ENCODE data around the gene NYAP2.
A peak's percentile ranks its signal among the peaks of the same experiment; 100 is the strongest.

NYAP2 gene

GRCh38 chr2:225484751-225485150 is 85.2 kb downstream of the NYAP2 start:
- no peak for DNase-seq (ENCODE audit: low spot score)

GRCh38 chr2:225486236-225486635 is 86.7 kb downstream of the NYAP2 start:
- no peak for DNase-seq (ENCODE audit: low spot score)

DNA sequence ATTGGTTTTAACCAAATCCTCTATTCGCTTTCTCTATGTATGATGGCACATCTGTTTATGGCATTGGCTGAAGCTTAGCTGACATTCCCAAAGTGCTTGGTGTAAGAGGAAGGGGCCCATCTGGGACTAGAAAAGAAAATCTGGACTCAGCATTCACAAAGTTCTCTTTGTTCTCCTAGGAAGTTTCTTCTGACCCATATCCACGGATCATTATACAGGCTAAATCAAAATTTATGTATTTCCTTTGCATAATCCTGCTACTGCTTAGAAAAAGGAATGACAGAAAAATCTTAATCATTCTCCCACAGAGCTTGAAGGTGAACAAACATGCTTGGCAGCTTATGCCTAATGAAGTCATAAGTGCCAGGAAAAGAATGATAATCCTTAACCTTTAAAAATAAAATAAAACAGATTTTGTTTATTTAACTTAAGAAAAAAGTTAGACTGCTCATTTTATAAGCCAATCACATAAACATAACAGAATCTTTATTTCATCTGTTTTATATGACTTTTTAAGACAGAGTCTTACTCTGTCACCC is 88.4 kb downstream of the NYAP2 start:
- no peak for DNase-seq (ENCODE audit: low spot score)

- DNase-seq (ENCODE audit: low spot score), result no peak
These were observed 89.2 kb downstream of the NYAP2 start for GRCh38 chr2:225488743-225489142.

GRCh38 chr2:225493420-225494099 is 94.0 kb downstream of the NYAP2 start:
- no peak for DNase-seq (ENCODE audit: low spot score)

DNA sequence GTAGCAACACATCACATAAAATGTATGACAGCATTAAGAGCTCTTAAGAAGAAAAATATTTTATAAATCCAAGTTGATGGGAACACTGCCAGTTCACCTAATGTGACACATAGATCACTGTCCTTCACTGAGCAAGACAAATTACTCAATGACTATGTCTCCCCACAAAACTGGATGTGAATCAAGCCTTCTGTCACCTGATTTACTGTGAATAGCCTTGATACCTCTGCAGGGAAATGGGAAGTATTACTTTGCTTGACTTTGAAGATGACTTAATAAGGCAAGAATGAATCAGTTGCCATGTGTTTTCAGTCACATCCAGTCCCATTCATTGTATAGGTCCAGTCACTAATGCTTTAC is 94.6 kb downstream of the NYAP2 start:
- no peak for DNase-seq (ENCODE audit: low spot score)

- no peak for DNase-seq (ENCODE audit: low spot score)
These were observed 96.2 kb downstream of the NYAP2 start for GRCh38 chr2:225495706-225496105.

GRCh38 chr2:225496568-225496967 is 97.1 kb downstream of the NYAP2 start:
- DNase-seq (ENCODE audit: low spot score), result no peak

- DNase-seq (ENCODE audit: low spot score), result no peak
These were observed 97.7 kb downstream of the NYAP2 start for GRCh38 chr2:225497166-225497565.

DNA sequence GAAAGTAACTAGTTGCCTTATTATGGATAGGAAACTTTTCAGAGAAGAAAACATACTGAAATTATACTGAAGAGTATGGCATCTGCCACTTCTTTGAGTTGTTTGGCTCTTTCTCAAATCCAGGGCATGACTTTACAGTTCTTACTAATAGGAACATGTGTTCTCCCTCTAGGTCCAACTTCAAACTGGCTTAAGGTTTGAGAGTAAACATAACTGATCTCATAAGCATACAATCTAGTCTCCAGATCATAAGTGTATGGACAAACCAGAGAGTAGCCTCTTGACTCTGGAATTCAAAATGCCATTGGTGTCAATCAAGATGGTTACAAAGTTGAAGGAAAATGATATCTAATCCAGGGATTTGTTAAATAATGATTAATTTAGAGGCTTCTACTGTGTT is 101.5 kb downstream of the NYAP2 start:
- DNase-seq (ENCODE audit: low spot score), result no peak

- no peak for DNase-seq (ENCODE audit: low spot score)
These were observed 103.5 kb downstream of the NYAP2 start for GRCh38 chr2:225502971-225503370.

- no peak for DNase-seq (ENCODE audit: low spot score)
These were observed 111.3 kb downstream of the NYAP2 start for GRCh38 chr2:225510796-225511195.

DNA sequence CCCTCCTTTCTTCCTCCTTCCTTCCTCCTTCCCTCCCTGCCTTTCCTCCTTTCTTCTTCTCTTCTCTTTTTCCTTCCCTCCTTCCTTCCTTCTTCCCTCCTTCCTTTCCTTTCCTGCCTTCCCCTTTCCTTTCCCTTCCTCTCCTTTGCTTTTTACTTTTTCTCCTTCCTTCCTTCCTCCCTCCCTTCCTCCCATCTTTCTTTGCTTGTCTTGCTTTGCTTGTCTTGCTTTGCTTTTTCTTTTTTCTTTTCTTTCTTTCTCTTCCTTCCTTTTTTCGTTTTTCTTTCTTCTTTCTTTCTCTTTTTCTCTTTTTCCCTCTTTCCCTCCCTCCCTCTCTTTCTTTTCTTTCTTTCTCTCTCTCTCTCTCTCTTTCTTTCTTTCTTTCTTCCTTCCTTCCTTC is 113.0 kb downstream of the NYAP2 start:
- no peak for DNase-seq (ENCODE audit: low spot score)

DNA sequence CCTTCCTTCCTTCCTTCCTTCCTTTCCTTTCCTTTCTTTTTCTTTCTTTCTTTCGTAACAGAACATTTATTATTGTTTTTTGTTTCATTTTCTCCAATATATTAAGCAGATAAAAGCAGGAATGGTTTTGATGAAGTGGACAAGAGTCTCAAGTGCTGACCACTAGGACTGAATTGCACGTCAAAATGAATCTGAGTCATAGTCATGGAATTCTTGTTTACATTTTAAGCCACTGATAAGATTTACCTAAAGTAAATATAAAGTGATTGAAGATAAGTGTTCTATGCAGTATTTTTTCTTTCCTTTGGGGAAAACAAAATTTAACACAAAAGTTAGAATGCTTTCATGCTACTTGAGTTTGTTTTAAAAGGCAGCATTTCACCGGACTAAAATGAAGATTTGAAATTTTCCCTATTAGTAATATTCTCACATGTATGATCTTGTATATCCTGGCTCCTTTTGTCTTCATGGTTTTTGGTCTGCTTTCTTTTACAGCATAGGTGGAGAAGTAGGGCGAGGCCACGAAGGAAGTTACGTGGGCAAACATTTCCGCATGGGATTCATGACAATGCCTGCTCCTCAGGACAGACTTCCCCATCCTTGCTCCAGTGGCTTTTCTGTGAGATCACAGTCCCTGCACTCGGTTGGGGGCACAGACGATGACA is 113.5 kb downstream of the NYAP2 start:
- peak; percentile 13 for DNase-seq (ENCODE audit: low spot score)

- no peak for DNase-seq (ENCODE audit: low spot score)
These were observed 115.5 kb downstream of the NYAP2 start for GRCh38 chr2:225515033-225515432.

- DNase-seq (ENCODE audit: low spot score), result no peak
These were observed 127.4 kb downstream of the NYAP2 start for GRCh38 chr2:225526760-225527390.

GRCh38 chr2:225531559-225531958 is 132.0 kb downstream of the NYAP2 start:
- no peak for DNase-seq (ENCODE audit: low spot score)

DNA sequence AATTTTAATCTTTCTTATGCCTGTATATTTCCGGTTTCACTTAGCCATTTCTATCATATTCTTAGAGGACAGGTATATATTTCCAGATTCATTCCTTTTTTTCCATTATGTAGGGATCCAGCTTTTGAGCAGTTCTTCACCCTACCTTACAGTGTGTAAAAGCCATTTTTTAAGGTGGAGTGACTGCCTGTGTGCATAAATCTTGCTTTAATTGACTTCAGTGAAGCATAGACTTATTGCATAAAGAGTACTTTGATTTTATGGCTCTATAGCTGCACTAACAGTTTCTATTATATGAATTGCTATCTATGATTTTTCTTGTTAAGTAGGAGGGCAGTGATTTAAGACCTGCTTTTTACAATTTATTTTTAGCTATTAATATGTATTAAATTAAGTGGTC is 132.6 kb downstream of the NYAP2 start:
- no peak for DNase-seq (ENCODE audit: low spot score)

- DNase-seq (ENCODE audit: low spot score), result no peak
These were observed 134.5 kb downstream of the NYAP2 start for GRCh38 chr2:225534037-225534436.

DNA sequence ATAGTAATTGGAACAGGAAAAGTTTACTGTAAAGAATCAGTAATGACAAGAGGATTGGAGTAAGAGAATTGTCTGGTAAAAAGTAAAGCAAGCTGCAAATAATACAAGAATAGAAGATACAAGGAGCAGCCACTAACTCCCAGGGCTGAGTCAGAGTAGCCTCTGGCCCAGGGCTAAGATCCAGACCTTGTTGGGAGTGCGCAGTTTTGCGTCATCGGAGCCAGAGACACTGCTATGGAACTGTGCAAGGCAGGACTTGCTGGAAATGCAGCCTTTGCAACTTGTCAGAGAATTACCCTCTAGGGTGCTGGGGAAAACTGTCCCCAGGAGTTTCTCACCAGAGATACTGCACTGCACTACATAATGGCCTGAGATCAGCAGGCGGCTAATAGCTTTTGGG is 135.2 kb downstream of the NYAP2 start:
- no peak for DNase-seq (ENCODE audit: low spot score)

- DNase-seq (ENCODE audit: low spot score), result no peak
These were observed 136.5 kb downstream of the NYAP2 start for GRCh38 chr2:225536036-225536435.

DNA sequence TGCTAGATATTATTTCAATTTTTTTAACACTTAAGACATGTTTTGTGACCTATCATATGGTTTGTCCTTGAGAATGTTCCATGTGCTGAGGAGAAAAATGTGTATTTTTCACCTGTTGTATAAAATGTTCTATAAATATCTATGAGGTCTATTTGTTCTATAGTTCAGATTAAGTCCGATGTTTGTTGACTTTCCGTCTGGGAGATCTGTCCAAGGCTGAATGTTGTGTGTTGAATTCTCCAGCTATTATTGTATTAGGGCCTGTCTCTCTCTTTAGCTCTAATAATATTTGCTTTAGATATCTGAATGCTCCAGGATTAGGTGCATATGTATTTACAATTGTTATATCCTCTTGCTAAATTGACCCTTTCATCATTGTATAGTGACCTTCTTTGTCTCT is 144.1 kb downstream of the NYAP2 start:
- no peak for DNase-seq (ENCODE audit: low spot score)

GRCh38 chr2:225556461-225556860 is 157.0 kb downstream of the NYAP2 start:
- no peak for DNase-seq (ENCODE audit: low spot score)
